Thyroid gland (tissue), 4 donors: ENCODE results near the gene PALLD. TPM values are rescaled to one million over a fixed set of nuclear protein-coding genes. Genes with fewer than 3 reads are reported as not detected.

ENCODE experiments used
- DNase-seq, 2 donors: peaks; one replicate each; pipeline ENCODE4 v3.0.0-alpha.2; 2019
- H3K27ac ChIP-seq, 3 donors: fragments of 200-600 bp; sonication (generic); 1 replicate in 2 of 3; 2 replicates in 1 of 3; pipeline ENCODE4 v1.5.1; 2016 to 2019; ENCODE audit warnings: mild to moderate bottlenecking in 1 of 3, moderate library complexity in 1 of 3
- H3K27me3 ChIP-seq: fragments of 200-600 bp; sonication (generic); one replicate; pipeline ENCODE4 v1.5.1; 2019
- H3K36me3 ChIP-seq, 2 donors: fragments of 200-600 bp; sonication (generic); one replicate each; pipeline ENCODE4 v1.5.1; 2016 to 2019
- H3K4me1 ChIP-seq, 2 donors: fragments of 200-600 bp; sonication (generic); one replicate each; pipeline ENCODE4 v1.5.1; 2017 to 2019
- H3K4me3 ChIP-seq, 3 donors: fragments of 200-600 bp; sonication (generic); replicated peaks in 1 of 3; 1 replicate in 2 of 3; 2 replicates in 1 of 3; pipeline ENCODE4 v1.5.1; 2016; ENCODE audit warnings: mild to moderate bottlenecking in 1 of 3
- H3K9me3 ChIP-seq: fragments of 200-600 bp; sonication (generic); one replicate; pipeline ENCODE4 v1.5.1; 2017
- CTCF ChIP-seq, 6 experiments: fragments of 200-600 bp in 3 of 6; fragments of 450-650 bp in 3 of 6; sonication (generic) in 3 of 6; IDR thresholded peaks; one replicate each; pipeline ENCODE4 v1.5.1; 2016 to 2019; ENCODE audit warnings: antibody characterized with exemption in 6 of 6, mild to moderate bottlenecking in 2 of 6, inconsistent platforms in 1 of 6, moderate library complexity in 1 of 6
- POLR2A ChIP-seq, 2 donors: fragments of 450-650 bp; IDR thresholded peaks; one replicate each; pipeline ENCODE4 v1.6.1; 2017; ENCODE audit warnings: antibody characterized with exemption in 2 of 2, mild to moderate bottlenecking in 2 of 2, moderate library complexity in 1 of 2
- WGBS, 2 donors: methylation state at CpG; one replicate each; pipeline ENCODE4 v1.1.5; 2017; 5-methylcytosine and 5-hydroxymethylcytosine counted together
- intact Hi-C: fragments of 100-400 bp; cut with DNase I; formaldehyde crosslinking; loops from one replicate; pipeline ENCODE4 v1.15.1; 2023
- total RNA-seq, 4 donors: library from RNA; depleted of rRNA; stranded (reverse); fragments of >200 nt; gene quantifications; one replicate each; pipeline ENCODE4 v1.2.3, GENCODE V29; 2016

The PALLD gene
- total RNA-seq, 4 donors from 2014 or later = 152 to 311 (median 226) TPM

- peaks cover 28 to 34% of the 10 kb centered on the region in 2 donors for H3K4me1 ChIP-seq
- H3K4me3 ChIP-seq = no peak overlapping the region
- TF ChIP-seq CTCF (IDR thresholded peaks at IDR 0.05) (no peak), POLR2A (IDR thresholded peaks at IDR 0.05) (peak in 1 of 2 donors; percentile 39)
- no peaks in the 10 kb centered on the region for H3K9me3 ChIP-seq
- H3K27me3 ChIP-seq = no peaks in the 10 kb centered on the region
- peak overlapping the region; percentile 61 to 77 (median 67) for H3K27ac ChIP-seq
- WGBS, 2 donors = 79 to 82% methylated on average over 3 of the region's 3 CpGs
- H3K36me3 ChIP-seq = no peaks in the 10 kb centered on the region
- peak; percentile 46 to 47 for DNase-seq
- intact Hi-C loops = loop anchor here (10.0 kb wide), 1 partner anchor 118 kb away; no protein-coding TSS in a partner anchor
These were observed 219.7 kb downstream of the PALLD start for GRCh38 chr4:168716406-168717129.

GRCh38 chr4:168717847-168718246 is 221.0 kb downstream of the PALLD start:
- Histone ChIP-seq H3K9me3 (no peaks in the 10 kb centered on the region), H3K4me3 (no peak overlapping the region), H3K36me3 (no peaks in the 10 kb centered on the region), H3K4me1 (peaks cover 36 to 37% of the 10 kb centered on the region in 2 donors), H3K27ac (peak overlapping the region; percentile 61 to 77 (median 67)), H3K27me3 (no peaks in the 10 kb centered on the region)
- WGBS, 2 donors = 23 to 37% methylated on average over 3 of the region's 3 CpGs
- peak; percentile 67 to 70 for DNase-seq
- peak in 1 of 2 donors; percentile 29 for TF ChIP-seq POLR2A (IDR thresholded peaks at IDR 0.05)
- TF ChIP-seq CTCF (IDR thresholded peaks at IDR 0.05) = no peak
- intact Hi-C loops = loop anchor here (10.0 kb wide), 1 partner anchor 117 kb away; no protein-coding TSS in a partner anchor

GRCh38 chr4:168719725-168720124 is 222.9 kb downstream of the PALLD start:
- no peak for TF ChIP-seq POLR2A (IDR thresholded peaks at IDR 0.05)
- no peak for TF ChIP-seq CTCF (IDR thresholded peaks at IDR 0.05)
- 94 to 100% methylated on average over 1 of the region's 1 CpG for WGBS, 2 donors
- H3K4me1 ChIP-seq = peaks cover 43 to 44% of the 10 kb centered on the region in 2 donors
- H3K27ac ChIP-seq = no peak overlapping the region
- DNase-seq = no peak
- H3K36me3 ChIP-seq = no peaks in the 10 kb centered on the region
- H3K9me3 ChIP-seq = no peaks in the 10 kb centered on the region
- H3K4me3 ChIP-seq = no peak overlapping the region
- intact Hi-C loops = loop anchor here (10.0 kb wide), 1 partner anchor 115 kb away; no protein-coding TSS in a partner anchor
- no peaks in the 10 kb centered on the region for H3K27me3 ChIP-seq

- Histone ChIP-seq H3K9me3 (no peaks in the 10 kb centered on the region), H3K36me3 (no peaks in the 10 kb centered on the region), H3K4me1 (peaks cover 43 to 44% of the 10 kb centered on the region in 2 donors), H3K27me3 (no peaks in the 10 kb centered on the region), H3K4me3 (no peak overlapping the region), H3K27ac (no peak overlapping the region)
- intact Hi-C loops = no loop called here
- TF ChIP-seq CTCF (IDR thresholded peaks at IDR 0.05) = no peak
- no peak for TF ChIP-seq POLR2A (IDR thresholded peaks at IDR 0.05)
- no peak for DNase-seq
- WGBS, 2 donors = 89 to 92% methylated on average over 4 of the region's 4 CpGs
These were observed 223.6 kb downstream of the PALLD start for GRCh38 chr4:168720396-168720900.

GRCh38 chr4:168722391-168722790 is 225.5 kb downstream of the PALLD start:
- WGBS, 2 donors = 62 to 95% methylated on average over 2 of the region's 2 CpGs
- peaks cover 29 to 30% of the 10 kb centered on the region in 2 donors for H3K4me1 ChIP-seq
- no peaks in the 10 kb centered on the region for H3K27me3 ChIP-seq
- TF ChIP-seq CTCF (IDR thresholded peaks at IDR 0.05) = no peak
- TF ChIP-seq POLR2A (IDR thresholded peaks at IDR 0.05) = no peak
- no peaks in the 10 kb centered on the region for H3K9me3 ChIP-seq
- no peak for DNase-seq
- intact Hi-C loops = no loop called here
- H3K4me3 ChIP-seq = no peak overlapping the region
- peak overlapping the region; percentile 64 to 68 (median 66) for H3K27ac ChIP-seq
- no peaks in the 10 kb centered on the region for H3K36me3 ChIP-seq
